WTC11 (cell line): ENCODE results near the gene CNPY3.

Experiments
- CTCF ChIP-seq: fragments of 200-600 bp; IDR thresholded peaks from 2 replicates; pipeline ENCODE4 v1.8.0; 2022; ENCODE audit warnings: antibody characterized with exemption
- KAT7 ChIP-seq: sonication (generic); formaldehyde crosslinking; IDR thresholded peaks from 2 replicates; pipeline ENCODE4 v1.8.1; 2023; ENCODE audit warnings: missing genetic modification reagents, mild to moderate bottlenecking, borderline replicate concordance
- TF ChIP-seq, protein P1 (sequence below): sonication (generic); formaldehyde crosslinking; IDR thresholded peaks from 2 replicates; pipeline ENCODE4 v1.8.0; 2022; ENCODE audit warnings: mild to moderate bottlenecking, missing genetic modification reagents
- TF ChIP-seq, protein P2 (sequence below): sonication (generic); formaldehyde crosslinking; IDR thresholded peaks from 2 replicates; pipeline ENCODE4 v1.8.1; 2022; ENCODE audit warnings: low read depth, missing genetic modification reagents, borderline replicate concordance

DNA sequence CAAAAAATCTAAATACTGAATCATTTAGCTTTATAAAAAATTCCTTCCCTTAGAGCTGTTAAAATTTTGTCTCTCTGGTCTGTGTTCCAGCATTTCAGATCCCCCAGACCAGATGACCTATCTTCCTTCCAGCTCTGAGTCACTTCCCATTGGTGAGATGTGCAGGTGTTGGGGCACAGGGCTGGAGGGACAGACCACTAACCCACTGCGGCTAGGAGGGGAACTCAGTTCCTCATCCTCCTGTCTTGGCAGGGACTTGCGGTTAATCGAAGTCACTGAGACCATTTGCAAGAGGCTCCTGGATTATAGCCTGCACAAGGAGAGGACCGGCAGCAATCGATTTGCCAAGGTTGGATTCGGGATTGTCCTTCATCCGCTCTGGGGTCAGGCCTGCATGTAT is 6.0 kb downstream of the CNPY3 start:
- TF ChIP-seq CTCF (no peak), KAT7 (no peak)
- TF ChIP-seq, protein P1, sequence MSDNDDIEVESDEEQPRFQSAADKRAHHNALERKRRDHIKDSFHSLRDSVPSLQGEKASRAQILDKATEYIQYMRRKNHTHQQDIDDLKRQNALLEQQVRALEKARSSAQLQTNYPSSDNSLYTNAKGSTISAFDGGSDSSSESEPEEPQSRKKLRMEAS = no peak
- TF ChIP-seq, protein P2, sequence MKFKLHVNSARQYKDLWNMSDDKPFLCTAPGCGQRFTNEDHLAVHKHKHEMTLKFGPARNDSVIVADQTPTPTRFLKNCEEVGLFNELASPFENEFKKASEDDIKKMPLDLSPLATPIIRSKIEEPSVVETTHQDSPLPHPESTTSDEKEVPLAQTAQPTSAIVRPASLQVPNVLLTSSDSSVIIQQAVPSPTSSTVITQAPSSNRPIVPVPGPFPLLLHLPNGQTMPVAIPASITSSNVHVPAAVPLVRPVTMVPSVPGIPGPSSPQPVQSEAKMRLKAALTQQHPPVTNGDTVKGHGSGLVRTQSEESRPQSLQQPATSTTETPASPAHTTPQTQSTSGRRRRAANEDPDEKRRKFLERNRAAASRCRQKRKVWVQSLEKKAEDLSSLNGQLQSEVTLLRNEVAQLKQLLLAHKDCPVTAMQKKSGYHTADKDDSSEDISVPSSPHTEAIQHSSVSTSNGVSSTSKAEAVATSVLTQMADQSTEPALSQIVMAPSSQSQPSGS (CRISPR knock-in tag) = no peak
